ENCODE data around the gene USP40. TPM values are rescaled to one million over a fixed set of nuclear protein-coding genes. Genes with fewer than 3 reads are reported as not detected.

USP40 gene
- total and polyA plus RNA-seq, 2 donors (not counting 1 experiment from before 2014, with no cell fraction given), result 18.9 to 40.6 TPM

DNA sequence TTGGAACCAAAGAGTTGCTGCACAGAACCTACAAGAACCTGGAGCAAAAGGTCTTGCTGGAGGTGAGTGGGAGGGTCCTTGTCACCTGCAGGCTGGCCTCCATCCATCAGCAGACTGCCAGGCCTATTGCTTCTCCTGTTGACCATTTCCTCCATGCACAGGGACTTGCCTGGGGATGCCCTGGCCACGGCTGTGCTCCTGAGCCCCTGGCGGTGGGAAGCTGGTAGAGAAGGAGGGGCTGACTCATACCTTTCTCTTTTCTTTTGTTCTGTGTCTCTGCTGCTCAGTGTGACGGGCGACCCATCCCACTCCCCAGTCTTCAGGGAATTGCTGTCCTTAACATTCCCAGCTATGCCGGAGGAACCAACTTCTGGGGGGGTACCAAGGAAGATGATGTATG, 109.6 kb downstream of the USP40 start:
- H3K4me3 ChIP-seq (replicated peaks in 1 of 4; ENCODE audit: control extremely low read depth in 1 of 4, insufficient read depth in 1 of 4, low read depth in 3 of 4, low read length in 4 of 4), result no peak overlapping the region
- no peak overlapping the region for H3K27ac ChIP-seq (ENCODE audit: insufficient read depth, low read length)
- H3K4me1 ChIP-seq (ENCODE audit: control insufficient read depth, extremely low read depth, insufficient read depth, low read length), result no peaks in the 10 kb centered on the region
- H2AFZ ChIP-seq (ENCODE audit: low read length), result no peak overlapping the region
- no peaks in the 10 kb centered on the region for H3K36me3 ChIP-seq (ENCODE audit: control insufficient read depth, insufficient read depth, low read length)
- no peak overlapping the region for H3K9ac ChIP-seq (ENCODE audit: insufficient read depth, low read length)
- H4K20me1 ChIP-seq (ENCODE audit: control insufficient read depth, extremely low read depth, insufficient read depth, low read length), result no peaks in the 10 kb centered on the region
- H3K4me2 ChIP-seq (ENCODE audit: extremely low read depth, insufficient read depth, low read length), result no peak overlapping the region
- H3K9me3 ChIP-seq (ENCODE audit: control insufficient read depth, insufficient read depth, low read depth, low read length), result no peaks in the 10 kb centered on the region
- DNase-seq (ENCODE audit: low read depth in 2 of 2), result no peak
- no peak for TF ChIP-seq EZH2 (IDR thresholded peaks at IDR 0.05; ENCODE audit: low read length, missing control alignments)
- TF ChIP-seq, protein P1, sequence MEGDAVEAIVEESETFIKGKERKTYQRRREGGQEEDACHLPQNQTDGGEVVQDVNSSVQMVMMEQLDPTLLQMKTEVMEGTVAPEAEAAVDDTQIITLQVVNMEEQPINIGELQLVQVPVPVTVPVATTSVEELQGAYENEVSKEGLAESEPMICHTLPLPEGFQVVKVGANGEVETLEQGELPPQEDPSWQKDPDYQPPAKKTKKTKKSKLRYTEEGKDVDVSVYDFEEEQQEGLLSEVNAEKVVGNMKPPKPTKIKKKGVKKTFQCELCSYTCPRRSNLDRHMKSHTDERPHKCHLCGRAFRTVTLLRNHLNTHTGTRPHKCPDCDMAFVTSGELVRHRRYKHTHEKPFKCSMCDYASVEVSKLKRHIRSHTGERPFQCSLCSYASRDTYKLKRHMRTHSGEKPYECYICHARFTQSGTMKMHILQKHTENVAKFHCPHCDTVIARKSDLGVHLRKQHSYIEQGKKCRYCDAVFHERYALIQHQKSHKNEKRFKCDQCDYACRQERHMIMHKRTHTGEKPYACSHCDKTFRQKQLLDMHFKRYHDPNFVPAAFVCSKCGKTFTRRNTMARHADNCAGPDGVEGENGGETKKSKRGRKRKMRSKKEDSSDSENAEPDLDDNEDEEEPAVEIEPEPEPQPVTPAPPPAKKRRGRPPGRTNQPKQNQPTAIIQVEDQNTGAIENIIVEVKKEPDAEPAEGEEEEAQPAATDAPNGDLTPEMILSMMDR (conservative IDR thresholded peaks at IDR 0.05 in 1 of 2, IDR thresholded peaks at IDR 0.05 in 1 of 2; ENCODE audit: low read depth in 1 of 2, low read length in 2 of 2), result no peak
- no peaks in the 10 kb centered on the region for H3K79me2 ChIP-seq (ENCODE audit: control insufficient read depth, insufficient read depth, low read length)
- no peaks in the 10 kb centered on the region for H3K27me3 ChIP-seq (ENCODE audit: control insufficient read depth, insufficient read depth, low read length)

DNA sequence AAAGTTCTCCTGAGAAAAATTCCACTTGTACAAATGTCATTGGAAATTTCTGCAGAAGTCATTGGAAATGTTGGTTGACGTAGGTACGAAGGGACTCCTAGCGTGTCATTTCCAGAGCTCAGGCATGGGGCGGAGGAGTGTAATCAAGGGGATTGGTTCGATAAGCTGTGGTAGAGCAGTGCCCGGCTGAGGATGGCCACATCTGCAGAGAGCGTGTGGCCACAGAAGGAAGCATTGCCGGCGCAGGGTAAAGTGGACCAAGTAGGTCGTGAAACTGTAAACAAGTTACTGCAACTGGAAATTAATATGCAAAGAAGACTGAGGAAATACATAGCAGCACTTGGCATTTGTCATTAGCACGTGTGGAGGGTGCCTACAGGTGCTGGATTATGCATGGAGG, 110.5 kb downstream of the USP40 start:
- Histone ChIP-seq H3K4me1 (ENCODE audit: control insufficient read depth, extremely low read depth, insufficient read depth, low read length) (no peaks in the 10 kb centered on the region), H3K9ac (ENCODE audit: insufficient read depth, low read length) (no peak overlapping the region), H3K27me3 (ENCODE audit: control insufficient read depth, insufficient read depth, low read length) (no peaks in the 10 kb centered on the region), H2AFZ (ENCODE audit: low read length) (no peak overlapping the region), H3K4me3 (replicated peaks in 1 of 4; ENCODE audit: control extremely low read depth in 1 of 4, insufficient read depth in 1 of 4, low read depth in 3 of 4, low read length in 4 of 4) (no peak overlapping the region), H3K27ac (ENCODE audit: insufficient read depth, low read length) (no peak overlapping the region), H3K4me2 (ENCODE audit: extremely low read depth, insufficient read depth, low read length) (no peak overlapping the region), H4K20me1 (ENCODE audit: control insufficient read depth, extremely low read depth, insufficient read depth, low read length) (no peaks in the 10 kb centered on the region), H3K36me3 (ENCODE audit: control insufficient read depth, insufficient read depth, low read length) (no peaks in the 10 kb centered on the region), H3K9me3 (ENCODE audit: control insufficient read depth, insufficient read depth, low read depth, low read length) (no peaks in the 10 kb centered on the region), H3K79me2 (ENCODE audit: control insufficient read depth, insufficient read depth, low read length) (no peaks in the 10 kb centered on the region)
- TF ChIP-seq EZH2 (IDR thresholded peaks at IDR 0.05; ENCODE audit: low read length, missing control alignments), result no peak
- TF ChIP-seq, protein P1 (conservative IDR thresholded peaks at IDR 0.05 in 1 of 2, IDR thresholded peaks at IDR 0.05 in 1 of 2; ENCODE audit: low read depth in 1 of 2, low read length in 2 of 2), result no peak
- no peak for DNase-seq (ENCODE audit: low read depth in 2 of 2)

DNA sequence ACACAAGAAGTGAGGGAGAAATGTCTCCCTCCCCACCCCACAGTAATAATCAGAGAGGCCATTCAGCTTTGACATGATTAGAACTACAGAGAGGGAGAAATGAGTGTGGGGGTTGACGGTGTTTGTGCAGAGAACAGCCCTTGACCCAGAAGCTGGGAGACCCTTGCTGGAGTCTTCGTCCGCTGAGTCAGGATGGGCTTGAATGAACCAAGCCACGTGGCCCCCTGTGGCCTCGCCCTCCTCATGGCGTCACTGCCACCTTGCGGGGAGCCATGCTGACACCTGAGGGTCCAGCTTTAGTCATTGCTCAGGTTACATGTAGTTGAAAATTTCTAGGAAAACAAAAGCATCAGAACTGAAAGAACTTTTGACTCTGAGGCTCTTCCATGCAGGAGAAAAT, 111.1 kb downstream of the USP40 start:
- no peaks in the 10 kb centered on the region for H4K20me1 ChIP-seq (ENCODE audit: control insufficient read depth, extremely low read depth, insufficient read depth, low read length)
- peaks cover 1% of the 10 kb centered on the region for H3K36me3 ChIP-seq (ENCODE audit: control insufficient read depth, insufficient read depth, low read length)
- H3K79me2 ChIP-seq (ENCODE audit: control insufficient read depth, insufficient read depth, low read length), result no peaks in the 10 kb centered on the region
- no peak overlapping the region for H2AFZ ChIP-seq (ENCODE audit: low read length)
- no peak for TF ChIP-seq EZH2 (IDR thresholded peaks at IDR 0.05; ENCODE audit: low read length, missing control alignments)
- TF ChIP-seq, protein P1 (conservative IDR thresholded peaks at IDR 0.05 in 1 of 2, IDR thresholded peaks at IDR 0.05 in 1 of 2; ENCODE audit: low read depth in 1 of 2, low read length in 2 of 2), result no peak
- no peak overlapping the region for H3K4me3 ChIP-seq (replicated peaks in 1 of 4; ENCODE audit: control extremely low read depth in 1 of 4, insufficient read depth in 1 of 4, low read depth in 3 of 4, low read length in 4 of 4)
- no peaks in the 10 kb centered on the region for H3K4me1 ChIP-seq (ENCODE audit: control insufficient read depth, extremely low read depth, insufficient read depth, low read length)
- no peak for DNase-seq (ENCODE audit: low read depth in 2 of 2)
- no peak overlapping the region for H3K9ac ChIP-seq (ENCODE audit: insufficient read depth, low read length)
- no peak overlapping the region for H3K4me2 ChIP-seq (ENCODE audit: extremely low read depth, insufficient read depth, low read length)
- H3K27ac ChIP-seq (ENCODE audit: insufficient read depth, low read length), result no peak overlapping the region
- no peaks in the 10 kb centered on the region for H3K9me3 ChIP-seq (ENCODE audit: control insufficient read depth, insufficient read depth, low read depth, low read length)
- H3K27me3 ChIP-seq (ENCODE audit: control insufficient read depth, insufficient read depth, low read length), result no peaks in the 10 kb centered on the region
